Fibroblast of the aortic adventitia (primary cell): ENCODE results near the gene EPHB1. TPM values are rescaled to one million over a fixed set of nuclear protein-coding genes. Genes with fewer than 3 reads are reported as not detected.

ENCODE experiments used
- DNase-seq: peaks from one replicate; pipeline ENCODE4 v3.0.0-alpha.2; 2010; ENCODE audit warnings: low read depth
- H3K4me3 ChIP-seq: 2 replicates; pipeline ENCODE4 v1.5.1; 2011; ENCODE audit warnings: low read depth, mild to moderate bottlenecking, control low read depth, low read length, moderate library complexity
- CTCF ChIP-seq: IDR thresholded peaks from 2 replicates; pipeline ENCODE4 v1.5.1; 2011; ENCODE audit warnings: mild to moderate bottlenecking, low read length, control low read depth, inconsistent platforms; ENCODE audit not compliant: insufficient read depth
- total RNA-seq: library from RNA; depleted of rRNA; stranded (reverse); fragments of >200 nt; gene quantifications from 2 replicates; pipeline ENCODE4 v1.2.3, GENCODE V29; 2012; ENCODE audit warnings: low replicate concordance

The EPHB1 gene
- total RNA-seq, 1 donor, result 1.2 TPM

- DNase-seq, result no peak
- H3K4me3 ChIP-seq, result no peak overlapping the region
- no peak for TF ChIP-seq CTCF
Measured at GRCh38 chr3:134955874-134956273, 160.8 kb downstream of the EPHB1 start.

- no peak for DNase-seq
- no peak overlapping the region for H3K4me3 ChIP-seq
- TF ChIP-seq CTCF, result no peak
Measured at GRCh38 chr3:134956395-134956794, 161.3 kb downstream of the EPHB1 start.

- DNase-seq, result no peak
- H3K4me3 ChIP-seq, result no peak overlapping the region
- TF ChIP-seq CTCF, result no peak
Measured at GRCh38 chr3:134956844-134957243, 161.8 kb downstream of the EPHB1 start.

GRCh38 chr3:134959516-134959915, 164.5 kb downstream of the EPHB1 start:
- no peak for DNase-seq
- TF ChIP-seq CTCF, result no peak
- no peak overlapping the region for H3K4me3 ChIP-seq

GRCh38 chr3:134964226-134964625, 169.2 kb downstream of the EPHB1 start:
- H3K4me3 ChIP-seq, result no peak overlapping the region
- no peak for DNase-seq
- TF ChIP-seq CTCF, result no peak

GRCh38 chr3:134965865-134966481, 170.9 kb downstream of the EPHB1 start:
- no peak overlapping the region for H3K4me3 ChIP-seq
- TF ChIP-seq CTCF, result no peak
- DNase-seq, result no peak

- H3K4me3 ChIP-seq, result no peak overlapping the region
- no peak for TF ChIP-seq CTCF
- DNase-seq, result no peak
Measured at GRCh38 chr3:134970895-134971294, 175.8 kb downstream of the EPHB1 start.
